Measurements from ENCODE around the gene AFTPH.
"Not testable (repeated sequence)": the region's sequence is repeated elsewhere in the genome, so short reads cannot be mapped to it uniquely, and the experiment has no call there.

Gene AFTPH

DNA sequence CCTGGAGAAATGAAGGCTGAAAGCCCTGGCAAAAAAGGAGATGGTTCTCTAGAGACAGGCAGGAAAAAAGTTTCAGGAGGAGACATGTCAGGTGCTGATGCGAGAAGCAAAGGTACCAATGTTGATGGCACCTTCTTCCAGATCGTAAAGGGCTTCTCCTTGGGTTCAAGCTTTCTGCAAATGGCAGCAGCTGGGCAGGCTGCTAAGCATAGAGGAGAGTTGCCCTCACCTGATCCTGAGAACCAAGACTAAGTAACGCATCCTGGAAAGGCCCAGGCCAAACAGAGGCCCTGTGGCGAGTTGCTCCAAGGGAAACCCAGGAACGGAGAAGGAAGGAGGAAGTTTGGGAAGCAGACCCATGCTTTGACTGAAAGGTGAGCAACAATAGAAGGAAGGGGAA lies 23.6 kb upstream of the AFTPH start:
- no peak for DNase-seq (ENCODE audit: low read depth)

DNA sequence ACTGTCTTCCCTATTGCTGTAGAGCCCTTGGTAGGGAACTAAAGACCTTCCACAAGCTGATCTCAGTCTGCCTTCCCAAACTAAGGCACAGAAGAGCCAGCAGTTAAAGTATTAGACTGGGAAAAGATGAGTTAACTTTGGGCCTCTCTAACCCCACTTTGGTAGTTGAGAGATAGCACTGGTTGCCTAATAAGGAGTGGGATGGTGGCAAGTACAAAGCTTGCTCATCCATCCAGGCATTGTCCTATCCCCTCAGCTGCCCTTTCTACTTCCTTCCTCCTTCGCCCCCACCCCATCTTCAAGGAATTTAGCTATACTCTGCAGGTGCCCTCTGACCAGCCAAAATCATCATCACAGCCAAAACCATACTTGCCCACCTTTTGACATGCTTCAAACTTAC lies 22.2 kb upstream of the AFTPH start:
- no peak for DNase-seq (ENCODE audit: low read depth)

DNA sequence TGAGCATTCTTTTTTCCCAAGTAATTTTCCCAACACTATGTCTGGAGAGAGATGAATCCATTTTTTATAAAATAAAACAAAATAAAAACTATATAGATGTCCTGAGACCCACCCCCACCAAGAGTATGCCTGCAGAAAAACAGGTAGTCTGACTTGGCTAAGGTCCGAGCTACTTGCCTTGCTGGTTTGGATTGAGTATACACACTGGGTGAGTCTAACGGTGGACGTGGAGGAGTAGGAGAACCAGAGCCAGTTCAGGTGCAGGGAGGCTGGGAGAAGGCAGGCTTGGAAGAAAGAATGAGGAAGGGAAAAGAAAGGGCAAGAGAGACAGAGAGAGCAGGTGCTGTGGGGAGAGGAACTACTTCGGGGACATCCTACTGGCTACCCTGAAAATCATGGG lies 21.3 kb upstream of the AFTPH start:
- no peak for DNase-seq (ENCODE audit: low read depth)

DNA sequence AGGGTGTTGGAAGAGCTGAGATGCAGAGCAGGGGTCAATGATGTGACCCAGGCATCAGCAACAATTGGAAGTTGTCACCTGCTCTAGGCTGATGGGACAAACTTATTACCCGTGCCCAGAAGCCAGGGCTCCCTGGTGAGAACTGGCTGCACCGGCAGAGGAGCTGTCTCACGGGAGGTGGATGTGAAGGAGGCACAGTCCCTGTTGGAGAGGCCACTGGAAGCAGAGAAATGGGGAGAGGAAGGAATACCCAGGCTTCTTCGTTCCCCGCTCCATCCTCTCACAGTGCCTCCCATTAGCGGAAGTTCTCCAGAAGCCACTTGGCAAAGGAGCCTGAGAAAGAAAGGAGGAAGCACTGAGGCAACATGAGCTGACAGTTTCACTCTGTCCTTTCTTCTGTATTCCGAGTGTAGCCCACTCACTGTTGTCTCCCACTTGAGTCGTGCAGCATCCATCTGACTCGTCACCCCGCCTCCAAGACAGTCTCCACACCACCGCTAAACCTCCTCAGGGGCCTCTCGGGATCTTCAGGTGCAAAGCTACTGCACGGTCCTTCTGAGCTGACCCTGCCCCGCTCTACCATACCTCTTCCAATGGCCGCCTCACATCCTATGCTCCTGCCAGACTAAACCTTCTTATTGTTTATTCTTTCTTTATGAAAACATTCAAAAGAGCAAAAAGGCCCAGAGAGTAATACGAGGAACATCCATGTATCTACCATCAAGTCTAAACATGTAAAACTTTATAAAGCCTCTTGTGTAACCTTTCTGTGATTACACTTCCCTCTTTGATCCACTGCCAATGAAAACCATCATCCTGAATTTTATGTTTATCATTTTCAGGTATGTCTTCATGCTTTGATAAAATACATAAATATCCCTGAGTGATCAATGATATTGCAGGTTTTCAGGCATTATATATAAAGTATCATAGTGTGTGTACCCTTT lies 19.1 kb upstream of the AFTPH start:
- DNase-seq (ENCODE audit: low read depth): no peak

DNA sequence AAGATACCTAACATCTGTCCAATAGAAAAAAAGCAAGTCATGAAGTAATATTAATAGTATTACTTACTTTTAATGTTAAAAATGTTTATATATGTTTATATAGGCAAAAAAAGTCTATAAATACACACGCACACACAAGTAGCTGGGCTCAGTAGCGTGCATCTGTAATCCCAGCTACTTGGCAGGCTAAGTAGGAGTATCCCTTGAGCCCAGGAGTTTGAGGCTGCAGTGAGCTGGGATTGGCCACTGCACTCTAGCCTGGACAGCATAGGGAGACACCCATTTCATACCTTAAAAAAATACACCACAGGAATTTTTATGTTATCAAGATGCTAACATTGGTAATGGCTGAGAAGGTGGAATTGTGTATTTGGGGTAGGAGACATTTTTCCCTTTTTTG lies 17.4 kb upstream of the AFTPH start:
- no peak for DNase-seq (ENCODE audit: low read depth)

DNA sequence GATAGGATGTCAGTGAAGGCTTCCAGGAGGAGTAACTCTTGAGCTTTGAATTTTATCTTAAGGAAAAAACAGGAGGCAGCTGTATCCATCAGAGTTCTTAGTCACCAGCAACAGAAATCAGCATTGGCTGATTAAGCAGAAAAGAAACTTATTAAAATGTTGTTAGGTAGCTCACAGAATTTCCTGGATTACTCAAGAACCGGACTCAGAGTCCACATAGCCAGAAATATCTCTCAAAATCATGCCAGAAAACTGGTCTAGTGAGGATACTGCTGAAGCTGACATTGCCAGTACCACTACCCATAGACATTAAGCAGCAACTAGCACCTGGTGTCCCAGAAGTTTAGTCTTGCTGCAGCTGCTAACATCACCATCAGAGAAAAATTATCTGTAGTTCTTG lies 10.1 kb upstream of the AFTPH start:
- DNase-seq (ENCODE audit: low read depth): no peak

DNA sequence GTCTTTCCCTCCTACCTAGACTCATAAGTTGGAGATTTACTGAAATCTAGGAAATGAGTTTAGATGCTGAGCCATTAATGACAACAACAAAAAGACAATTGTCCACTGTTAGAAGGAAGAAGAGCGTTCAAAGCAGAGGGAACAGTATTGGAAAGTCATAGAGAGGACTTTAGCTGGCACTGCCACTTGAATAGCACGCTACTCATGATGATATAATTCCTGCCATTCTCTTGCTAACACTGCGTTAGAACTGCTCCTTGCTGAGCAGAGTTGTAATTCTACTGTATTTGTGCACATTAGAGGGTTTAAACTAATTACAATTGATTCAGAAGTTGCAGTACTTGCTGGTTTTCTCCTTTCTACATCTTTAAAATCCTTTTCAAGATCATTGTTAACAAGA lies 9.0 kb upstream of the AFTPH start:
- no peak for DNase-seq (ENCODE audit: low read depth)

DNA sequence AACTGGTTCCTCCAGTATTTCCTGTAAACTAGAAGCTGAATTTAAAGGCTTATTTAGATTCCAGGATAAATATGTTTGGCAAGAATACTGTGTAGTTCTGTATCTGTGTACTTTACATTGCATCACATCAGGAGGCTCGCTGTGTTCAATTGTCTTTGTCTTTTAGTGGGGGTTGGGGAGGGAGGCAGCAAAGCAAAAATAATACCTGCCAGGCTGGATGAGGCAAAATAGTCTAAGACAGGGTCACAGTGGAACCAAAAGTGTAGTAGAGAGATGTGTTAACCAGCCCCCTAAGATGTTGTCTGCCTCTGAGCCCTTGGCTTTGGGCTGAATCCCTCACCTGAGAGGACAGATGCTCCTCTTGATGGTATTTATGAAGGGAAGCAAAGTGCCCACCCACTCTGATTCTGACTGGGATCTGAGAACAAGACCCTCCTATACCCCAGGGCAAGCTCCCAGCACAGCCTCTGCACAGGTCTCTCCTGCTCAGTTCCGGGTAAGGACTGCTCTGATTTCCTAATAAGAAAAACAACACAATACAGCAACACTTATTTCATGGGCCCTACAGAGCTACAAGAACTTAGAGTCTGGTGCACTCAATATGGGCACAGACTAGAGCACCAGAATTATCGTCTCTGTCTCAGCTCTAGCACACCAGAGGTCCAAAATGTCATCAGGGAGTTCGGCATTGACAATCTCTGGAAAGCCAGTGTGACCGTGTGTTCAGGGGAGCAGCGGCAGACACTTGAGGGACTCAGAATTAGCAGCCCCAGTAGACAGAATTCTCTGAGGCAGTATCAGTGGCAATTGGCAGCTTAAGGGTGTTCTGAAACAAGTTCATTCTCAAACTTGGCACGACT lies 7.2 kb upstream of the AFTPH start:
- DNase-seq (ENCODE audit: low read depth): no peak

DNA sequence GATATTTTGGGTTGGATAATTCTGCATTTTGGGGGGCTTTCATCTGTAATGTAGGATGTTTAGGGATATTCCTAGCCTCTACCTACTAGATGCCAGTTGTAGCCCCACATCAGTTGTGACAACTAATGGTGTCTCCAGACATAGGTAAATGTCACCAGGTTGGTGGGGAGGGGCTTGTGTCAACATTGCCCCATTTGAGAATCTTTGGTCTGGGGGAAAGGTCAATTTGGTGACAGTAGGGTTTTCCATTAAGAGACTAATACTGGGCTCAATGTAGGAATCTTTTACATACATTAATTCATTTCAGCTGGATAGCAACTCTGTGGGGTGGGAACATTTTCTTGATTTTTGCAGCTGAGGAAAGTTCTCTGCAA lies 6.6 kb upstream of the AFTPH start:
- DNase-seq (ENCODE audit: low read depth): no peak

DNA sequence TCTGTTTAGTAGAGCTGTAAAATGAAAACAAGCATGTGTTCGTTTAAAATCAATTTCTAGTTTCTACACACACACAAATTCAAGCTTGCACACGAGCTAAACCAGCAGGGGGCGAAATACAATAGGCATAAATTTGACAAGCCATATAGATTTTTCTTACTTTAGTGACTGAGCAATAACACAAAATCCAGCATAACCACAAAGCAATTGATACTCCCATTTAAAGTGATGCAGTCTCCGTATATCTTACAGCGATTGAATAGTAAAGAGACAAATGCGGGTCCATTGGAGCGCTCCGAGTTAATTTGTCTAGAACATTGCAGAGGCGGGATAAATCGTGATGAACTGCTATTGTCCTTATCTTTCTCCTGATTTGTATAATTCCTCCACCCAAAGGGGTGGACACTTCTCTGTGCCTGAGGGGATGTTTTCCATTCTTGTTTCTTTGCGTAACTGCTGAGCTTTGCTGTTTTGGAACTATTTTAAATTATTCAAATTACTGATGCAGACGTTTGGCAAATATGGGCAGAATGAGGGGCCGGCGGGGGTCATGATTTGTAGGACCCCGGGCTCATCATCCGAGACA lies 1.2 kb upstream of the AFTPH start:
- no peak for DNase-seq (ENCODE audit: low read depth)

DNA sequence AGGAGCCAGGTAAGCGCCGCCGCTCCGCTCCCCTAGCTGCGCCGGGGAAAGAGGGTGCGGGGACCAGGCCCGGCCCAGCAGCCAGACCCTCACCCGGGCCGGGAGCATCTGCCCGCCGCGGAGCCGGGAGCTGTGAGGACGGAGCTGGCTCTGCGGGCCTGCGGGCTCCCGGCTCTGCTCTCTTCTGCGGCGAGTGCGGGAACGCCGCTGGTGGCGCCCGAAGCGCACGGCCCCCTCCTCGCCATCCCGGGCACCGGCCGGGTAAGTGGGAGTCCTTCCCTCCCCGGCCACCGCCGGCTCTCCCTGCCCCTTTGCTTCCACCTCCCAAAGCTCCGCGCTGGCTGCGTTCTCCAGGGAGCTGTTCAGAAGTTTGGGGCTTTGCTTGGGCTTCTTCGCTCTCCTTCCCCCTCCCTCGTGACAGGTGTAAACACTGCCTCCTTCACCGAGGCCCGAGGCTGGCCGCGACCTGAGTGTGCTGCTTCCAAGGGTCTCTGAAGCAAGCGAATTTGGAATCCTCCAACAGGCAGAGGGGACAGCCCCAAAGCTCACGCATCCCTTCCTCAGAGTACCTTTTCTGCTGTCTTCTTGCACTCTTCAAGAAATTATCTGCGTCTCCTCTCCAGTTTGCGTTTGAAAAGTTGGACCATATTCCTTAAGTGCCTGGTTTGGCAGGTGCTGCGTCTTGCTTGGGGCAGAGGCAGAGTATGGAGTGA lies 632 bp downstream of the AFTPH start:
- no peak for DNase-seq (ENCODE audit: low read depth)

DNA sequence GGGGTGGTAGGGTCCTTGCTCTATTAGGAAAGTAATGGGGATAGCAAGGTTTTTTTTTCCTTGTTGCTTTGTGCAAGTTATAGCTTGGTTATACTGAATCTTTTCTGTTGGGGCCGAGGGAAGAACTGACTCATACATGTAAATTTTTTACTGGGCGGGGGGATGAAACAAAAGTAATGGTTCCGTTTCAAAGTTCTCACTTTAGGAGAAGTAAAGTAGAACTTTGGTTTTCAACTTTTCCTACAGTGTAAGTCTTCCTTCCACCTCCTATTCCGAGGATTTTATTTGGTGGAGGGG lies 1.1 kb downstream of the AFTPH start:
- DNase-seq (ENCODE audit: low read depth): no peak

DNA sequence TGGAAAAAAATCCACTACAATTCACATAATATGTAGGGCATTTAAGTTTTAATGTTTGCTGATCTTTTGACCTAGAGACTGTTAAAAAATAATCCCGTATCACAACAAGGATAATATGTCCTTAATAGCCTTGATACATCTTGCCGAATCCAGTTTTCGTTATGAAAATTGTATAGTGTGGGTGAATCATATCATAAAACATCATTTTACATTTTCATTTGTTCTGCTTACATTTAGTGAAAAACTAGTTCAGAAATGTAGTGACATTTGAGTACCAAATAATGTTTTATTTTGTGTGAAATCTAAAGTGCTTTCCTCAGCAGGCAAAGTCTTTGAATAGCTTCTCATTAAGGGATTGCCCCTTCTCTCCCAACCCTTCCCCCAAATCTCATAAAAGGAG lies 1.9 kb downstream of the AFTPH start:
- no peak for DNase-seq (ENCODE audit: low read depth)

DNA sequence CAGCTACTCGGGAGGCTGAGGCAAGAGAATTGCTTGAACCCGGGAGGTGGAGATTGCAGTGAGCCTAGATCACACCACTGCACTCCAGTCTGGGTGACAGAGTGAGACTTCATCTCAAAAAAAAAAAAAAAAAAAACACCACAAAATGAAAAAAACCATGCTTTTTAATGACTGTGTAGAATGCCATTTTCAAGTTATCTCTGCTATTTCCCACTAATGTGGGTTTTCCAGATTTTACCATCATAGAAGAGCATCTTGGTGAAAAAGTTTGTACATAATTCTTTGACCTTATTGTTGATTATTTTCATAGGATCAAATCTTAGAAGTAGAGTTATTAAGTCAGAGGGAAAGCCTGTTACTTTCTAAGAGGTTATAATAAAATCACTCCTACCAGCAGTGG lies 6.8 kb downstream of the AFTPH start:
- not testable (repeated sequence) for DNase-seq (ENCODE audit: low read depth)

DNA sequence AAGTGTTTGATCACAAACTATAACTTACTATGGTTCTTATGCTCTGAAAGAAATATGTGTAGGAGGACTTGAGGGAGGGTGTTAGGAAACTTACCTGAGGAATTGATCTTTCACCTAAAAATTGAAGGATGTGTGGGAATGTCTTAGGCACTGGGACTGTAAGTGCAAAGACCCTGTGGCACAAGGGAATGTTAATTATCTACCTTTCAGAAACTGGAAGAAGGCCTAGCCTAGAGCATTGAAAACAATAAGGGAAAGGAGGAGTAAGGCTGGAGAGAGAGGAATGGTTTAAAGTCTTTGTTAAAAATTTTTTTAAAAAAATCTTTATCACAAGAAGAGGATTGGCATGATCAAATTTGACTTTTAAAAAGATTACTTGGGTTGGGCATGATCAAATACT lies 7.9 kb downstream of the AFTPH start:
- DNase-seq (ENCODE audit: low read depth): no peak

DNA sequence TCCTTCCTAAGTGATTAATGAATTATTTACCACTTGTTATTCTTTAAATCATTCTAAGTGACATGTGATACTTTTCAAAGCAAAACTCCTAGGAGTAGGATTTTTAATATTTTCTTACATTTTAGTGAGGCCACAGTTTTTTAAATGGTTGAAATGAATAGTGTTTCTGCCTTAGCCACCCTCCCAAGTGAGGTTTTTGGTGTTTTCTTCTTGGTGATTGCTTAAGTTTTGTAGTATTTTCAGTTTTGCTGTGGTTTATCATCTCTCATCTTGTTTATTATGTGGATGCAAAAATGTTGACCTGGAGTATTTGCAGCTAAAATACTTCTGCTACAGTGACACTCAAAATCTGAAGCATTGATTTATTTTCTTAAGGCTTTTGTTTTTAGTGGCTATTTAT lies 9.8 kb downstream of the AFTPH start:
- no peak for DNase-seq (ENCODE audit: low read depth)

DNA sequence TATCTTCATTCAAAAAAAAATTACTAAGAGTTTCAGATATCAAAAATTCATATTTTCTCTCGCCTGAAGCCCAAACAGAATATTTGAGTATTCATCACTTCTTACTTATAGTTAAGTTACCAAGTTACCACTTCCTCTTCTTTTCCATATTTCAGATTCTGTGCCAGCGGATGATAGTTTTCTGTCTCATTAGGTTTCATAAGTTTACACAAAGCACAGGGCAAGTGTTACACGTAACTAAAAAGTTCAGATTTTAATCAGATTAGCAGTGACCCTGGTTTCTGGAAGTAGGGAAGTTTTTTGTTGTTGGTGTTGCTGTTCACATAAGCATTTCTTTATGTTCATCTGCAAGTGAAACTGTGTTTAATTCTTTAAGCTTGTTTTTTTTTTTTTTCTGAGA lies 10.2 kb downstream of the AFTPH start:
- no peak for DNase-seq (ENCODE audit: low read depth)

DNA sequence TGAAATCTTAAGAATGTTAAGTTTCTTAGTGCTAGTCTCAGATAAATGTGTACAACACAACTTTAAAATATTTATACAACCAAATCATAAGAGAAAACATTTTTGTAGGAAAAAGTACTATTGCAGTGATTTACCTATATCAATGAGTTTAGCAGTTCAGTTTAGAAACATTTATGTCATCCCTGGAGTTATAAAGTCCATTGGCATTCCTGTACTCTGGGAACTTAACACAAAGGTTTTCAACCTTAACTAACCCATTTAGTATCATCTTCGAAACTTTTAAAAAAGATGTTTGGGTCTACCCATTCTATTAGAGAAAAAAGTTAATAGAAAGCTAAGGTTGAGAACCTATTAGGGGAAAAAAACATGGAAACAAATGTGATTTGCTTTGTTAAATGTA lies 10.9 kb downstream of the AFTPH start:
- DNase-seq (ENCODE audit: low read depth): no peak

DNA sequence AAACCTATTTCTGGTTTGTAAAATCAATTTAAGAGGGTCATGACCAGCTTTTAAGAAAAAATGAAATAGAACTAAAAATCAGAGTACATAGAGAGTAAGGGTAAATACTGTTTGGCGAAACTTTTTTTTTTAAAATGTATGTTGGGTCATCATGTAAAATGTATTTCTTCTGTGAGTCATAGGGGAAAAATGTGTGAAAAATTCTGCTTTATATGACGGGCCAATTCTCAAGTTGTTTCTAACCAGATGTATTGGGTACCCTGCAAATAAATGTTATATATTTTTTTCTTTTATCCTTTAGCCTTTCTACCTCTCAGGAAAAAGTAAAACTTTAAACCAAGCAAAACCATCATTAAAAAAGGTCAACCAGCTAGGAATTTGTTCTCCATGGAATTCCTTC lies 13.9 kb downstream of the AFTPH start:
- DNase-seq (ENCODE audit: low read depth): no peak

DNA sequence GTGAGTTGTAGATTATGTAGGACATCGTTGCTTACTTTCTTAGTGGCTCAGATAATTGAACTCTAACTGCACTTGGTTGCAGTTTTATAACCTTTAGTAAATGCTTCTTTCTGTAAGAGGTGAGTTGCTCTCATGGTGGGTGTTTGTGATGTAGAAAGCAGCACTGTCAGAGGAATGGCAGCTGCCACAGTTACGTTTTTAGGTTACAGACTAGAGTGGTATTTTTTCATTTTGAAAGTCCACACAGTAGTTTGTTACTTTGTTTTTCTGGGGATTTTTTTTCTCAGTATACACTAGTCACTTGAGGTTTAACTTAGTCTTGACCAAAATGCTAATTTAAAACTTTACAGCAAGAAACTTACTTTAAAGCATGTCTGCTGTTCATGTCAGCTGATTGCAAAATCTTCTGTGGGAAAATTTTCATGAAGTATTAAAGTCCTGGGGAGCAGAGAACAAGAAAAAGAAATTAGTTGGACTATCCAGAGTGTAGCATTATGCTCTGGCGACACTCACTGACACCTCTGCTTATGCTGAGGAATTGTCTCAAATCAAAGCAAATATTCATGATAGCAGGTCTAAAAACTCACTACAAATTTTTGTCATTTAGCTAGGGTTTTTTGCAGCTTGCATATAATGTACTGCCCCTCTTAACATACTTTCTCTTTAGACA lies 14.8 kb downstream of the AFTPH start:
- no peak for DNase-seq (ENCODE audit: low read depth)

DNA sequence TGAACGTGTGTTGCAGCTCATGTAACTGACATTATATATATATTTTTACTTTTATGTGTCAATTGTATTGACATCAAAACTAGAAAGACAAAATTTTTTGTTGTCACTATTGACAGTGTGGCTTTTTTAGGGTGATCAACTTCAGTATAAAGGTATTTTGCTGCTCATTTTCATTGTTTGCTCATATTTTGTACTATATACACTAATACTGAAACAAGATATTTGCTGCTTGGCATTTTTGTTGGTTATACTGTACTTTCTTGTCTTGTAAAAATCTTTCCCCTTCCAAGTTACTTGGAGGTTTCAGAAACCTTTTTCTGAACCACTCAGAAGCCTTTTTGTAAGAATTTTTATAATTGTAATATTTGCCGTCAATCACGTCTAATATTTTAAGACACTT lies 16.5 kb downstream of the AFTPH start:
- DNase-seq (ENCODE audit: low read depth): no peak

DNA sequence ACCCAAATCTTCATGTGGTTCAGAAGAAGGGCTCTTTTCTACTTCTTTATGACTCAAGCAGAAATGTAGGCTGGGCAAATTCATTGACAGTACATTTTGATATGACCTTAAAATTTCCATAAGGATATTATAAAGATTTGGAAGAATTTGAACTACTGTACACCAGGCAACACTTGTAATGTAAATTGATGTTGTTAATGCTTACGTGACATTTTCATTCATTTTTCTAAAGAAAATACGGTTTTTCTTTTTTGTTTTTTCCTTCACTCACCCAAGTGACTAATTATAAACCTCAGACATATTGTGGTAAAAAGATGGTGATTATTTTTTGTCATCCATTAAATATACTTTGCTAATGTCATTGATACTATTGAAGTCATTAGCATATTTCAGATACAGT lies 17.4 kb downstream of the AFTPH start:
- no peak for DNase-seq (ENCODE audit: low read depth)

Measured in stimulated activated CD8-positive, alpha-beta memory T cell treated with anti-CD3 and anti-CD28 coated beads, Interleukin-15, amount 100 ng/mL, for 24 hours (primary cell).